ENCODE results near the gene TFPI2.
A peak's percentile ranks its signal among the peaks of the same experiment; 100 is the strongest.
"Not testable (repeated sequence)": the region's sequence is repeated elsewhere in the genome, so short reads cannot be mapped to it uniquely, and the experiment has no call there.

The TFPI2 gene, protein sequence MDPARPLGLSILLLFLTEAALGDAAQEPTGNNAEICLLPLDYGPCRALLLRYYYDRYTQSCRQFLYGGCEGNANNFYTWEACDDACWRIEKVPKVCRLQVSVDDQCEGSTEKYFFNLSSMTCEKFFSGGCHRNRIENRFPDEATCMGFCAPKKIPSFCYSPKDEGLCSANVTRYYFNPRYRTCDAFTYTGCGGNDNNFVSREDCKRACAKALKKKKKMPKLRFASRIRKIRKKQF

DNA sequence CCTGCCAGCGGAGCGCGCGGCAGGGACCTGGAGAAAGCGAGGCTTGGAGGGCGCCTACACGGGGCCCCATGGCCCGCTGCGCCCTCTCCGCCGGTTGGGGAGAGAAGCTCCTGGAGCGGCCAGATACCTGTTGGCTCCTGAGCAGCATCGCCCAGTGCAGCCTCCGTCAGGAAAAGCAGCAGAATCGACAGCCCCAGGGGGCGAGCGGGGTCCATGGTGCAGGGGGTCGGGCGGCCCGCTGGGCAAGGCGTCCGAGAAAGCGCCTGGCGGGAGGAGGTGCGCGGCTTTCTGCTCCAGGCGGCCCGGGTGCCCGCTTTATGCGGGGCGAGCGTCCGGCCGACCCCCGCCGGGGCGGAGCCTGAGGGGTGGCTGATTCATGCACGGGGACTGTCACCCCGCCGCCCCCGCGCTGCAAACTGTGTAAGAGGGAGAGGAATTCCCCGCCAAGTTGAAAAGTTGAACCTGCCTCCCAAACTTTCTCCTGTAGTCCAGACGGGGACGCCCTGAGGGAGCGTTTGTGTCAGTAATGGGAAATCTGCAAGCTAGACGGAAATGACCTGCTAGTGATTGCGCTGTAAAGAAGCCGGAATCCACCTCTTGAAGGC is at the start of gene TFPI2:
Gene TFPI2, minus strand, starts transcription at position 290 of the 605 bp plus-strand sequence. Its CDS starts 75 bp downstream, at position 215.
- no peak for DNase-seq

DNA sequence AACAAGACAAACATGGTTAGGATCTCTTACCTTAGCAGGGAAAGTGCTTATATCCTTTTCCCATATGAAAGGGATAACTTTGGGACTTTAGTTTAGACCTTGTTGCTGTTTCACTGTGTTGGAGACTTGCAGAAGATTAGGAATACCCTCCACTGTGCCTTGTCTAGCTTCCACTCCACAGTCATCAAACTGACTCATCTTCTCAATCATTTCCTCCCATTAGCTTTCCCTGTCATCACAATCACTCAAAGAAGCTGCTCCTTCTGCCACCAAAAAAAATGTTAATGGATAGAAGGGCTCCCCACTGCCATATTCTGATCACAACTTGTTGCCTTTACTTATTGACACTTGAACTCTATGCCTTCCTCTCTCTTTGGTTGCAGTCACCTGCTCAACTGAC is 47.7 kb upstream of the TFPI2 start:
- no peak for DNase-seq

GRCh38 chr7:93937818-93938217 is 47.3 kb upstream of the TFPI2 start:
- no peak for DNase-seq

- no peak for DNase-seq
These were observed 44.5 kb upstream of the TFPI2 start for GRCh38 chr7:93935102-93935501.

DNA sequence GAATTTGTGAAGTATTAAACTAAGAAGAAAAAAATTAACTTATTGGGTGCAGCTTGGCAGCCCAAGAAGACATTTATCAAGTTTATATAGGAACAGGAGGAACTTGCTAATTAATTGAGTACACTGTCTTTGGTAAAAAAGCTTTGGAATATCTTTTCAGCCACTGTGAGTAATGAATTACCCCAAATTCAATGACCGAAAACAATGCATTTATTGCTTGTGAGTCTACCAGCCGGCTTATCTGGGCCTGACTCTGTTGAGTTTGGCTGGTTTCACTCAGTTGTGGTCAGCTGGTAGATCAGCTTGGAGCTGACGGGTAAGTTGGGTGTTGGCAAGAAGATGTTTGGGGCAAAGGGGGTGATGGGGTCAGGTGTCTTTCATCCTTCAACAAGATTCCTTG is 42.6 kb upstream of the TFPI2 start:
- DNase-seq = no peak

DNA sequence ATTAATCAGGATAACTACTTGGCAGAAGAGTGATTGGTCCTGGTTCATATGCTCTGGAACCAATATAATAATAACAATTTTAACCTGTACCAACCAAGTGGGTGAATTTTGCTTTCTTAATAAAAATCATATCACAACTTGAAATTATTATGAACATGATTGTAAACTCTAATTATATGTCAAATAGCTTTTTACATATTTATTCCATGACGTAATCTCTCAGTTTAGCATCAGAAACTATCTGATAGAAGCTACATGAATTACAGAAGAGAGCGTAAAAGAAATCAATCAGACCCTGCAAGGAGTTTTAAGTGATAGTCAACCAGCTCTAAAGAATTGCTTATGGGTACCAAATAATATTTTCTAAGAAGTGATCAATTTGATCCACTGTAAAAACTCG is 41.1 kb upstream of the TFPI2 start:
- DNase-seq = no peak

GRCh38 chr7:93927585-93927984 is 37.0 kb upstream of the TFPI2 start:
- DNase-seq = no peak

GRCh38 chr7:93926800-93927199 is 36.2 kb upstream of the TFPI2 start:
- no peak for DNase-seq

GRCh38 chr7:93923942-93924341 is 33.4 kb upstream of the TFPI2 start:
- DNase-seq = no peak

- no peak for DNase-seq
These were observed 32.7 kb upstream of the TFPI2 start for GRCh38 chr7:93923296-93923695.

DNA sequence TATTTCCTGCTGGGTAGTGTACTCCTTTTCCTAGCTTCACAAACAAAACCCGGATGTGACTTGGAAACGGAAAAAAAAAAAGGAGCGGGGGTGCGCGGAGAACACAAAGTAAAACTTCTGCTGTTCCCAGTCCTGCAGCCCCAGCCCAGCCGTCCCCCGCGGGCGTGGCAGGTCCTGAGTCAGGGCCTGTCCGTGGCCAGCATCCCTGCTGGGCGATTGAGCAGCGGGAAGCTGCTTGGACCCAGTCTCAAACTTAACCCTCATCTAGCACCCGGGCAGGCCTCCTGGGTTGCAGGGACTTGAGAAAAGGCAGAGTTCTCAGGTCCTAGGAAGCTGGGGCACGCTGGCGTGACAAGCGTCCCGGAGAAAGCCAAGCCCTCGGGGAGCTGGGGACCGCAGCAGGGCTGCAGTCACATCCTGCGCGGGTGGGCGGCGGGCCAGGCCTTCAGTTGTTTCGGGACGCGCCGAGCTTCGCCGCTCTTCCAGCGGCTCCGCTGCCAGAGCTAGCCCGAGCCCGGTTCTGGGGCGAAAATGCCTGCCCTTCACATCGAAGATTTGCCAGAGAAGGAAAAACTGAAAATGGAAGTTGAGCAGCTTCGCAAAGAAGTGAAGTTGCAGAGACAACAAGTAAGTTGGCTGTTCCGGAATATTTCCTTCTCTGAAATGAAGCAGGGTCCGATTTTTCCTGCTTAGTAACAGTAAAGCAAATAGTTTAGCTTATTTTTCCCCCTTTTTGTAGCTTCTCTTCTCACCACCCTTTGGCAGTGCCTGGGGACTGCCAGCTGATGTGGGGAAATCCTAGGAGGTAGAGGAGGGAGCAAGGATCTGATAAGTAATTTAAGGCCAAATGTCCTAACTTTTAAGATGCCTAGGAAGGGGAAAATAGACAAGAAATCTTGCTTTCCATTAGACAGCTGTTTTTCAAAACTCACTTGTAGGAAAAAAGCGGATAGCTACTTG is 31.3 kb upstream of the TFPI2 start, which contains the start of gene GNG11:
Gene GNG11, plus strand, starts transcription at position 129 of the 960 bp plus-strand sequence. Its CDS starts 403 bp downstream, at position 532.
- DNase-seq = peak; percentile 74

DNA sequence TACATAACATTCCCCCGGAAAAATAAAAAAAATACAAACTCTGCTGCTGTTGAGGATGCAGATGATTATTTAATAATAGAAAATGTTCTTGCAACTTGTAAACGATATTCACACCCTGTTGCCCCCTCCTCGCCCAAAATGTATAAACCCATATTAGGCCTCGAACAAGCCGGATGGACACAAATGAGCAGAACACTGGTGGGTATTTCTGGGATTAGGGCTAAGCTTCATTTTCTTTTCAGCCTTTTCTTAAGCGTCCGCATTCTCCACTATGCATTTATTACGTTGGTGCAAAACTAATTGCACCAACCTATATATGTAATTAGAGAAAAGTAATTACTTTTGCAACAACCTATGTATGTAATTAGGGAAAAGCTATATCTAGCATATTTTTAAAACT is 30.6 kb upstream of the TFPI2 start:
- no peak for DNase-seq

GRCh38 chr7:93920496-93921182 is 30.1 kb upstream of the TFPI2 start:
- DNase-seq = no peak

DNA sequence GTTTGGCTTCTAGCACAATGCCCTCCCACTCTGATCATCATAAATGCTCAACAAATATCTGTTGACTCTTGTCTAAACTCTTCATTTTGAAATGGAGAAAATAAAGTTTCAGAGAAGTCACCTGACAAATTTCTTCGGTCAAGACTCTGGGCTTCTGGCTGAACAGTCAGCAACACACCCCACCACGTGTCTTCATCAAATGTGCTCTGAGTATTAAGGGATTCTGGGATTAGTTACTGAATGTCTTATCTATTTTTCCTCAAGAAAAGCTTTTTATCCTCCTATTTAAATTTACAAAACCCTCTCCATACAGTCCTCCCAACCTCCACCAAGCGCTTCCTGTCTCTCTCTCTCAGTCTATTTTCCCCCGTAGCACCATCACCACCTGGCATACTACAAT is 25.8 kb upstream of the TFPI2 start:
- not testable (repeated sequence) for DNase-seq

GRCh38 chr7:93915888-93916287 is 25.3 kb upstream of the TFPI2 start:
- DNase-seq = not testable (repeated sequence)

- DNase-seq = not testable (repeated sequence)
These were observed 24.8 kb upstream of the TFPI2 start for GRCh38 chr7:93915206-93915842.

- no peak for DNase-seq
These were observed 24.1 kb upstream of the TFPI2 start for GRCh38 chr7:93914581-93915066.

DNA sequence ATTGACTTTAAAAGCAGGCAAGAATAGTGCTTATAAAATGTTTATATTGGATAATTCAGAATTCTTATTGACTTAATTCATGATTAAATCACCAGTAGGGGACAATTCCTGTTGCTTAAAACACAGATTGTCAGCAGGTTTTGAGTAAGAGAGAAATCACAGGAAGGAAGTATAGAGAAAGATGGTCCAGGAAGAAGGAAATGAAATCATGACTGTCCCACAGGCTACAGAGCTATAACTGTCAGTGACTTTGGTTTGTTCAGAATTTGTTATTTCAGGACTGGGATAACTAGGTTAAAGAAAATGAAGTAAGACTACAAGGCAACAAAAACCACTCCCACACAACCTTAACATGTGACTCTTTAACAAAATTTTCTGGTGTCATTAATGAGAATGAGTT is 22.6 kb upstream of the TFPI2 start:
- no peak for DNase-seq

DNA sequence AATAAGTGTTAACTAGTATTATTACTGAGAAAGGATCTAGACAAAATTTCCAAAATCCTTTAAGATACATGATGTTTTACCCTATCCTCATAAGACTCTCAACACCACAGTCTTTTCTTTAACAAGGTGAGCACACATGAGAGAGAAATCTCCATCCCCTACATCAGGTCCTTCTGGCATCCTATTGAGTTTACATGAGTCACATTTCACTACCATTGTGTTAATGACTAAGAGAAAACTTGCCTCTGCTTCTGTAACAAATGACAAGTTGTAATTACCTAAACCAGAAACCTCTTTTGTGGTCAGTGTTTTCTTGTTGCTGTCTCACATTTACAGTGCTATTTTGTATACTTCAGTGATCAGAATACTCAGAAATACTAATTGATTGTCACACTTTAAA is 21.1 kb upstream of the TFPI2 start:
- DNase-seq = not testable (repeated sequence)

DNA sequence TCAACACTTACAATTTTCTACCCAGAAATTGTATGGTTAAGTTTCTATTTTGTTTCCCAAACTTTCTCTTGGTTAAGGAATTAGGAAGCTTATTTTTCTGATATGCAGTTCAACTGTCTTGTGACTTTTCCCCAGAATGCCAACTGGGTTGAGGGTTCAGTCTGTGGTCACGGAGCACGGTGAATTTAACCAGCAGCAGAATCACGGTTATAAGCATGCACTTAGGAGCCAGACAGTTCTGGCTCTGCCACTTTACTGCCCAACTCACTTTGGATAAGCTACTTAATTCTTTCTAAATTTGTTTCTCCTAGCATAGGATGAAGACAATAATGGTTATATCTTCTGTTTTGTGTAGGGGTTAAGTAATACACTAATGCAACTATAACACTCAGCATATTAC is 20.7 kb upstream of the TFPI2 start:
- not testable (repeated sequence) for DNase-seq

GRCh38 chr7:93910076-93910994 is 19.8 kb upstream of the TFPI2 start:
- no peak for DNase-seq

All from NCI-H2227 treated with DMSO at 0.1 percent for 48 hours (cell line).